HepG2 (cell line): ENCODE measurements around the gene RGSL1. TPM values are rescaled to one million over a fixed set of nuclear protein-coding genes. Genes with fewer than 3 reads are reported as not detected.

ENCODE experiments used
- CC2D1A ChIP-seq: sonication (generic); formaldehyde crosslinking; IDR thresholded peaks from 2 replicates; pipeline ENCODE4 v1.8.1; 2023; ENCODE audit warnings: mild to moderate bottlenecking, missing genetic modification reagents
- EEA1 ChIP-seq: sonication (generic); formaldehyde crosslinking; IDR thresholded peaks from 2 replicates; pipeline ENCODE4 v1.5.1; 2020; ENCODE audit warnings: mild to moderate bottlenecking, missing genetic modification reagents, borderline replicate concordance
- ELF3 ChIP-seq: IDR thresholded peaks from 2 replicates; pipeline ENCODE4 v1.6.1; 2016; ENCODE audit warnings: missing genetic modification reagents, missing compliant biosample characterization
- ETS1 ChIP-seq: sonication (generic); formaldehyde crosslinking; IDR thresholded peaks from 2 replicates; pipeline ENCODE4 v1.4.0; 2020; ENCODE audit warnings: missing genetic modification reagents
- FOSL2 ChIP-seq: sonication (generic); formaldehyde crosslinking; IDR thresholded peaks from 2 replicates; pipeline ENCODE4 v1.4.0; 2020; ENCODE audit warnings: missing genetic modification reagents
- GATA4 ChIP-seq: sonication (generic); IDR thresholded peaks from 2 replicates; pipeline ENCODE4 v1.6.1; 2016; ENCODE audit warnings: antibody characterized with exemption, low read depth, borderline replicate concordance
- GTF2F1 ChIP-seq: fragments of 150-350 bp; IDR thresholded peaks from 2 replicates; pipeline ENCODE4 v1.6.1; 2014; ENCODE audit warnings: low read length
- HDAC6 ChIP-seq: fragments of 200-600 bp; sonication (generic); IDR thresholded peaks from 2 replicates; pipeline ENCODE4 v1.7.0; 2017; ENCODE audit warnings: mild to moderate bottlenecking, antibody characterized with exemption, low read length, low read depth
- HHEX ChIP-seq: IDR thresholded peaks from 2 replicates; pipeline ENCODE4 v1.6.1; 2016; ENCODE audit warnings: control low read depth
- HIVEP1 ChIP-seq: sonication (generic); formaldehyde crosslinking; IDR thresholded peaks from 2 replicates; pipeline ENCODE4 v1.4.0; 2020; ENCODE audit warnings: mild to moderate bottlenecking, missing genetic modification reagents
- MAZ ChIP-seq, 2 experiments: sonication (generic) in 1 of 2; formaldehyde crosslinking in 1 of 2; IDR thresholded peaks; 2 replicates each; pipeline versions ENCODE4 v1.5.0 to v1.6.1; 2012 to 2020; ENCODE audit warnings: low read depth in 2 of 2, mild to moderate bottlenecking in 2 of 2, borderline replicate concordance in 1 of 2, improper control_type of control experiment in 1 of 2, low read length in 1 of 2, missing genetic modification reagents in 1 of 2, moderate library complexity in 1 of 2
- MED13 ChIP-seq: sonication (generic); formaldehyde crosslinking; IDR thresholded peaks from 2 replicates; pipeline ENCODE4 v1.5.0; 2020; ENCODE audit warnings: missing genetic modification reagents
- RARG ChIP-seq: sonication (generic); formaldehyde crosslinking; IDR thresholded peaks from 2 replicates; pipeline ENCODE4 v1.4.0; 2020; ENCODE audit warnings: low read depth, mild to moderate bottlenecking, missing genetic modification reagents
- REXO4 ChIP-seq: sonication (generic); formaldehyde crosslinking; IDR thresholded peaks from 2 replicates; pipeline ENCODE4 v1.8.0; 2022; ENCODE audit warnings: missing genetic modification reagents, mild to moderate bottlenecking, borderline replicate concordance
- SMAD3 ChIP-seq: sonication (generic); formaldehyde crosslinking; IDR thresholded peaks from 2 replicates; pipeline ENCODE4 v1.4.0; 2020; ENCODE audit warnings: missing genetic modification reagents
- SMAD9 ChIP-seq: sonication (generic); formaldehyde crosslinking; IDR thresholded peaks from 2 replicates; pipeline ENCODE4 v1.5.1; 2020; ENCODE audit warnings: mild to moderate bottlenecking, missing genetic modification reagents
- SP4 ChIP-seq: sonication (generic); formaldehyde crosslinking; IDR thresholded peaks from 2 replicates; pipeline ENCODE4 v1.8.1; 2023; ENCODE audit warnings: mild to moderate bottlenecking, missing genetic modification reagents
- STAT6 ChIP-seq: sonication (generic); formaldehyde crosslinking; IDR thresholded peaks from 2 replicates; pipeline ENCODE4 v1.4.0; 2020; ENCODE audit warnings: missing genetic modification reagents, mild to moderate bottlenecking, borderline replicate concordance
- ZBTB1 ChIP-seq: sonication (generic); formaldehyde crosslinking; IDR thresholded peaks from 2 replicates; pipeline ENCODE4 v1.4.0; 2020; ENCODE audit warnings: missing genetic modification reagents, borderline replicate concordance
- ZFAT ChIP-seq: sonication (generic); formaldehyde crosslinking; conservative IDR thresholded peaks from 2 replicates; pipeline ENCODE4 v1.8.1; 2023; ENCODE audit warnings: missing genetic modification reagents, inconsistent platforms
- ZKSCAN5 ChIP-seq: sonication (generic); formaldehyde crosslinking; IDR thresholded peaks from 2 replicates; pipeline ENCODE4 v1.5.1; 2020; ENCODE audit warnings: mild to moderate bottlenecking, missing genetic modification reagents
- ZNF180 ChIP-seq: sonication (generic); formaldehyde crosslinking; IDR thresholded peaks from 2 replicates; pipeline ENCODE4 v1.4.0; 2020; ENCODE audit warnings: low read depth, missing genetic modification reagents, borderline replicate concordance
- ZNF543 ChIP-seq: sonication (generic); formaldehyde crosslinking; IDR thresholded peaks from 2 replicates; pipeline ENCODE4 v1.4.0; 2020; ENCODE audit warnings: mild to moderate bottlenecking, missing genetic modification reagents
- ZNF556 ChIP-seq: sonication (generic); formaldehyde crosslinking; IDR thresholded peaks from 2 replicates; pipeline ENCODE4 v1.4.0; 2020; ENCODE audit warnings: mild to moderate bottlenecking, missing genetic modification reagents, borderline replicate concordance
- ZNF775 ChIP-seq: sonication (generic); formaldehyde crosslinking; IDR thresholded peaks from 2 replicates; pipeline ENCODE4 v1.4.0; 2020; ENCODE audit warnings: missing genetic modification reagents, mild to moderate bottlenecking, moderate library complexity, borderline replicate concordance
- ZNF792 ChIP-seq: IDR thresholded peaks from 2 replicates; pipeline ENCODE4 v1.6.1; 2016
- polyA plus RNA-seq, 8 experiments: library from polyadenylated mRNA; depleted of rRNA in 3 of 8; stranded (reverse) in 7 of 8; unstranded in 1 of 8; fragments of >200 nt; fragmentation: Illumina TruSeq in 4 of 8; extraction: Trizol in 4 of 8; gene quantifications; 2 replicates each; pipeline versions ENCODE4 v1.2.1 to v1.2.3, GENCODE V29; 2011 to 2016; ENCODE audit warnings: low read depth in 4 of 8, missing spikeins in 1 of 8, mixed read lengths in 1 of 8; ENCODE audit not compliant: insufficient read depth in 1 of 8
- total RNA-seq, 5 experiments: library from RNA; depleted of rRNA; stranded (reverse); fragments of >200 nt; fragmentation: Illumina TruSeq; extraction: Trizol; gene quantifications; 2 replicates each; pipeline ENCODE4 v1.2.3, GENCODE V29; 2016; ENCODE audit warnings: low read depth in 1 of 5
- TF ChIP-seq, protein P1 (sequence below): sonication (generic); formaldehyde crosslinking; IDR thresholded peaks from 2 replicates; pipeline ENCODE4 v1.5.0; 2020; ENCODE audit warnings: mild to moderate bottlenecking, missing genetic modification reagents, borderline replicate concordance

Gene RGSL1
- total and polyA plus RNA-seq, 2 of the 13 experiments (the other 11 are each of a cell fraction or from before 2014, with no cell fraction given), result not detected

- TF ChIP-seq STAT6 (CRISPR knock-in tag) (no peak), HHEX (CRISPR knock-in tag) (0 out of 2 replicates have a peak, but pooled peaks have one; percentile 26), GTF2F1 (no peak), ETS1 (CRISPR knock-in tag) (no peak), SMAD3 (CRISPR knock-in tag) (no peak), ELF3 (CRISPR knock-in tag) (peak; percentile 33; the same call in 1 of the 2 replicates), FOSL2 (CRISPR knock-in tag) (no peak), CC2D1A (CRISPR knock-in tag) (no peak), ZNF543 (CRISPR knock-in tag) (no peak), ZKSCAN5 (CRISPR knock-in tag) (no peak), MED13 (CRISPR knock-in tag) (no peak), ZBTB1 (CRISPR knock-in tag) (no peak), HIVEP1 (CRISPR knock-in tag) (no peak), ZFAT (CRISPR knock-in tag) (no peak), GATA4 (no peak), ZNF556 (CRISPR knock-in tag) (no peak), HDAC6 (no peak), ZNF775 (CRISPR knock-in tag) (no peak), ZNF180 (no peak), REXO4 (no peak), MAZ (IDR thresholded peaks at IDR 0.05; ENCODE audit: borderline replicate concordance, low read depth, low read length) (no peak), MAZ (CRISPR knock-in tag; IDR thresholded peaks at IDR 0.05; ENCODE audit: low read depth) (no peak), ZNF792 (CRISPR knock-in tag) (no peak), SP4 (no peak), SMAD9 (CRISPR knock-in tag) (no peak), EEA1 (CRISPR knock-in tag) (no peak), RARG (no peak)
- TF ChIP-seq, protein P1, sequence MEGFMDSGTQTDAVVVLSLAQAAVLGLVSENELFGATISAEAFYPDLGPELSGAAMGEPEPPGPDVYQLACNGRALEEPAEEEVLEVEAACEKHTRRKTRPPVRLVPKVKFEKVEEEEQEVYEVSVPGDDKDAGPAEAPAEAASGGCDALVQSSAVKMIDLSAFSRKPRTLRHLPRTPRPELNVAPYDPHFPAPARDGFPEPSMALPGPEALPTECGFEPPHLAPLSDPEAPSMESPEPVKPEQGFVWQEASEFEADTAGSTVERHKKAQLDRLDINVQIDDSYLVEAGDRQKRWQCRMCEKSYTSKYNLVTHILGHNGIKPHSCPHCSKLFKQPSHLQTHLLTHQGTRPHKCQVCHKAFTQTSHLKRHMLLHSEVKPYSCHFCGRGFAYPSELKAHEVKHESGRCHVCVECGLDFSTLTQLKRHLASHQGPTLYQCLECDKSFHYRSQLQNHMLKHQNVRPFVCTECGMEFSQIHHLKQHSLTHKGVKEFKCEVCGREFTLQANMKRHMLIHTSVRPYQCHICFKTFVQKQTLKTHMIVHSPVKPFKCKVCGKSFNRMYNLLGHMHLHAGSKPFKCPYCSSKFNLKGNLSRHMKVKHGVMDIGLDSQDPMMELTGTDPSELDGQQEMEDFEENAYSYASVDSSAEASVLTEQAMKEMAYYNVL, result peak; percentile 69; the same call in 1 of the 2 replicates
Observed at GRCh38 chr1:182457844-182458243, 7.9 kb downstream of the RGSL1 start (continued).
